GM18499 (cell line): ENCODE measurements around the gene GPR141.

Experiments
- ATAC-seq: cut with Tn5 transposase; IDR thresholded peaks from one replicate; pipeline ENCODE4 v1.9.1; 2021; ENCODE audit warnings: moderate number of reproducible peaks; ENCODE audit not compliant: insufficient read depth, unreplicated experiment

The GPR141 gene

GRCh38 chr7:37771801-37772200, 88.2 kb downstream of the GPR141 start:
- ATAC-seq, result no peak

DNA sequence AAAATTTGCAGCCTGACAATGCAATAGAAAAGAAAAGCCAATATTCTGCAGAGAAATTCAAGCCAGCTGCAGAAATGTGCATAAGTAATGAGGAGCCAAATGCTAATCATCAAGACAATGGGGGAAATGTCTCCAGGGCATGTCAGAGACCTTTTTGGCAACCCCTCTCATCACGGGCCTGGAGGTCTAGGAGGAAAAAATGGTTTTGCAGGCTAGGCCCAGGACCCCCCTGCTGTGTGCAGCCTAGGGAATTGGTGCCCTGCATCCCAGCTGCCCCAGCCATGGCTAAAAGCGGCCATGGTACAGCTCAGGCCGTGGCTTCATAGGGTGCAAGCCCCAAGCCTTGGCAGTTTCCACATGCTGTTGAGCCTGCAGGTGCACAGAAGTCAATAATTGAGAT, 92.4 kb downstream of the GPR141 start:
- no peak for ATAC-seq

- no peak for ATAC-seq
These were observed 97.6 kb downstream of the GPR141 start for GRCh38 chr7:37781156-37781555.

GRCh38 chr7:37782166-37782565, 98.6 kb downstream of the GPR141 start:
- ATAC-seq, result no peak

- ATAC-seq, result no peak
These were observed 100.4 kb downstream of the GPR141 start for GRCh38 chr7:37784015-37784414.

- ATAC-seq, result peak; percentile 82
These were observed 103.4 kb downstream of the GPR141 start for GRCh38 chr7:37786741-37787569.
